ENCODE data around the gene XYLT1.

DNA sequence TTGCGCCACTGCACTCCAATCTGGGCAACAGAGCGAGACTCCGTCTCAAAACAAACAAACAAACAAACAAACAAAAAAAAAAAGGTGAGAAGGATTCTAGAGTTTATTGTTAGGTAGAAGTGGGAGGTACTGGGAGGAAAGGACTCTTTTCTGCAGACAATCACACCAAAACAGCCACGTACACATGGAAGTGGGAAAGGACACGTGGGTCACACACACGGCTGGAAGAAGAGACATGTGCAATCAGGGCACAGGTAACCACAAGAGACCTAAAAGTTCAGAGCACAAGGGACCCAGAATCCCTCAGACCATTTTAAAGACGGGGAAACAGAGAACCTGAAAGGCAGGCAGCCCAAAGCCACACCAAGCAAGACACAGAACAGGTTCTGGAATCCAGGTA lies 20.5 kb downstream of the XYLT1 start:
- TF ChIP-seq EZH2 (IDR thresholded peaks at IDR 0.05; ENCODE audit: low read length) = no peak
- TF ChIP-seq, protein P1, sequence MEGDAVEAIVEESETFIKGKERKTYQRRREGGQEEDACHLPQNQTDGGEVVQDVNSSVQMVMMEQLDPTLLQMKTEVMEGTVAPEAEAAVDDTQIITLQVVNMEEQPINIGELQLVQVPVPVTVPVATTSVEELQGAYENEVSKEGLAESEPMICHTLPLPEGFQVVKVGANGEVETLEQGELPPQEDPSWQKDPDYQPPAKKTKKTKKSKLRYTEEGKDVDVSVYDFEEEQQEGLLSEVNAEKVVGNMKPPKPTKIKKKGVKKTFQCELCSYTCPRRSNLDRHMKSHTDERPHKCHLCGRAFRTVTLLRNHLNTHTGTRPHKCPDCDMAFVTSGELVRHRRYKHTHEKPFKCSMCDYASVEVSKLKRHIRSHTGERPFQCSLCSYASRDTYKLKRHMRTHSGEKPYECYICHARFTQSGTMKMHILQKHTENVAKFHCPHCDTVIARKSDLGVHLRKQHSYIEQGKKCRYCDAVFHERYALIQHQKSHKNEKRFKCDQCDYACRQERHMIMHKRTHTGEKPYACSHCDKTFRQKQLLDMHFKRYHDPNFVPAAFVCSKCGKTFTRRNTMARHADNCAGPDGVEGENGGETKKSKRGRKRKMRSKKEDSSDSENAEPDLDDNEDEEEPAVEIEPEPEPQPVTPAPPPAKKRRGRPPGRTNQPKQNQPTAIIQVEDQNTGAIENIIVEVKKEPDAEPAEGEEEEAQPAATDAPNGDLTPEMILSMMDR (optimal IDR thresholded peaks at IDR 0.05 in 1 of 3, IDR thresholded peaks at IDR 0.05 in 1 of 3, conservative IDR thresholded peaks at IDR 0.05 in 1 of 3; ENCODE audit: extremely low read depth in 1 of 3, insufficient read depth in 2 of 3, low read length in 3 of 3) = no peak
